ENCODE data around the gene PTER.

The PTER gene

DNA sequence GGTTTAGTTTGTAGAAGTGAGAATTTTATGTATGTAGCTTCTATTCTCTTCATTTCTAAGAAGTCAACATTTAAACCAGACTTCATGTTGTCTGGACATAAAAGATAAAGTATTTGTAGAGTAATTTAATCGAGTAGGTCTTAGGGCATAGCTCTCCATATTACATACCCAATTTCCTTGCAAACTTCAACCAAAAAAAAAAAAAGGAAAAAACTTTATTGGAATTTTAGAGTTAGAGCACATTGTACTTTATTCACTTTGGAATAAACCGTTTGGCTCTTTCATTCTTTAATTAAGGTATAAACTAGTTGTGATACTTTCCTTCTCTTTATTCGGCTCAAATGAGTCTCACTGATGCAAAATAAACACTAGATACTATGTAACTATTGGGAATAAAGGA lies 36.0 kb downstream of the PTER start:
- no peak for DNase-seq (ENCODE audit: low spot score)

DNA sequence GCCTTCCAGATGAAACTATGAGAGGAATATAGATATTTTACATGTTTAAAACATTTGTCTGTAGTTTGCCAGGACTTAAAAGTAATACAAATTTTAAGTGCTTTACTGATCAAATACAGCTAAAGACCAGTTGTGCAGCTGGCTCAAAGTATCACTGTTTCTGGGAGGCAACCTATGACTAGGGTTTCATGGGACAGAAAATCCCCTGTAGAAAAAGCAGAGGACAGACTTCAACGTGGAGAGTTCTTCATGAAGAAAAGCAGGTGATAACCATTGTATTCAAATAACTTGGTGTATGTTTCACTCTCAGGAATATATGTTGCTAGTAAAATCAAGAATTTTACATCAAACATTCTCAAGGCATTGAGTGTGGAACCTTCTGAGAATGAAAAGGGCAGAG lies 40.9 kb downstream of the PTER start:
- no peak for DNase-seq (ENCODE audit: low spot score)

- no peak for DNase-seq (ENCODE audit: low spot score)
Observed at GRCh38 chr10:16478801-16479200, 42.0 kb downstream of the PTER start.

DNA sequence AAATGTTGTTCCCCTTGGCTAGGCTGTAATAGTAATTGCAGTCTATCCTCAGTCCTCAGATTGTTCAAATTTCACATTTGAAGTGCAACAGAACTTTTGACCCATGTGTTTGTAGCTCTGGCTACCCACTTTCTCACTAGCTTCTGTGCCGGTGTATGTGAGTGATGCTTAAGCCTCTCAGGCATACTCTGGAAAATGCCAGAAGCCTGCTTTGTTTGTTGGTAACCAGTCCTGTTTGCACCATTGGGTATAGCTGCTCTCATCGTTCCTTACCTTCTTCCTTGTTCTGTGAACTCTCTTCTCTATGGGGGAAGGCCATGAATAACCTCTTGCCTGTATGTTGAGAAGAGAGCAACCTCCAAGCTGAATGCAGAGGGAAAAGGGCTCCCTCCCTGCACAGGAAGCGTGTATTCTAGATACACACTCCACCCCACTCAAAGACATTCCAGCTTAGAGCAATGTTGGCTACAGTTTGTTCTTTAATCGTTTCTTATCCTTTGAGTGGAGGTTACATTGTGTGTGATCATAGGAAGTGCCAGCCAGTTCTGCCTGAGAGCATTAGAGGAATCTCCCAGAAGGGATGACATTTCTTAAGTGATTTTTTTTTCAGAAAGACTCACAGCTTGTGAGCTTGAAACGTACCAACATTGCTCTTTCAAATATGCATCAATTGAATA lies 44.4 kb downstream of the PTER start:
- no peak for DNase-seq (ENCODE audit: low spot score)

GRCh38 chr10:16483241-16483917 lies 46.6 kb downstream of the PTER start:
- no peak for DNase-seq (ENCODE audit: low spot score)

DNA sequence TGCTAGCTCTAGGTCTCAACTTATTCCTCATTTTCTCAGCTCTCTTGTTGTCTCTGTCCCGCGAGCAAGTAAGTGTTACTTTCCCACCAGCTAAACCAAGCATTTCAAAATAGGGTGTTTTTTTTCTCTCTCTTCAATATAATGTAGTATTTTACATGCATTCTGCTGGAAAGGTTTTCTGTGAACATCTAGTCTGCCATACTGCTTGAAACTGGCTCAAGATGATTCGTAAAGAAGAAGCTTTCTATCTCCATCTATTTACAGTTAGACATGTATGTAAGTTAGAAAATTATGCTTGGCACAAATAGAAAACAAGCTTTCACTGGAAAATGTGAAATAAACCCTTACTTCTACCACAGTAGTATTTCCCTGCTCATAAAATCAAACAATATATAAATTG lies 53.7 kb downstream of the PTER start:
- DNase-seq (ENCODE audit: low spot score): no peak

- no peak for DNase-seq (ENCODE audit: low spot score)
Observed at GRCh38 chr10:16491933-16492332, 55.1 kb downstream of the PTER start.

DNA sequence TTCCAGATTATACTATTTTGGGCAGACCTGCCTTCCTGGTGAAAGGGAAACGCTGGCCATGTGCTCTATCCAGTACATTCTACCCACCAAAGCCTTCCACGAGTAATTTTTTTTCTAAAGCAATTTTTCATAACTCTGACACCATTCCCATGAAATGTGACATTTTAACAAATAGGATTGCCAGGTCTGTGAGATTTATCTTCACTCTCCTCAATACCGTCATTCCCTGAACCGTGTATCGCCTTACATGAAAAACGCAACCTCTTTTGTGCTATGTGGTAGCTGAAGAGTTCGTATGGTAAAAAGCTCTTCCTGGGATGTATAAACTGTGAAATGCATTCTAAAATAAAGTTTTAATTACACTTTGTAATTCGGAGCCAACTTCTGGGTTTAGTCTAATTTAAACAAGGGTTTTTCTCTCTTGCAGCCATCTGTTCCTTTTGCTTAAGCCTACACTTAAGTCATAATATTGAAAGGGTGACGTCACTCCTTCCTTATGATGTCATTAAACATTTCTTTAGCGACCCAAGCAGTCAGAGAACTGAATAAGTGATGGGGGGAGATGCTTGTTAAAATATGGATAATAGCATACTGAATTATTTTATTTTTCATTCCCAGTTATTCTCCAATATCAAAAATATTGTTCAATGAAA lies 57.2 kb downstream of the PTER start:
- DNase-seq (ENCODE audit: low spot score): no peak

- DNase-seq (ENCODE audit: low spot score): no peak
Observed at GRCh38 chr10:16497911-16498310, 61.1 kb downstream of the PTER start.

DNA sequence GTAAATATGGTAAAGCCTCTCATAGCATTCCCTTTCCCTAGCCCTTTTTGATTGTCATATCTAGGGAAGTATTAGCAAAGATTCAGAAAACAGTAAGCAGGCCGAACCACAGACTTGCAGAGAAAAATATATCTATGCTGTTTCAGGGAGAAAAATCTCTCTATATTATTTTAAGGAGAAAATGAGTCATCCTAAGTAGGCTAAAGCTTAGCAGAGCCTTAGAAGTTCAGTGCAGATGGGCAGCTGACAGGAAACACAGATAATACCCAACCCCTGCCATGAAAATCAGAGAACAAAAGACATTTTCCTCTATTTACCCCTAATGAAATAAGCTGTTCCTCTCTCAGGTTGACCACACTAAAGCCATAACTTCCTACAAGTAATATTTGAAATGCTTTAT lies 68.4 kb downstream of the PTER start:
- no peak for DNase-seq (ENCODE audit: low spot score)

- no peak for DNase-seq (ENCODE audit: low spot score)
Observed at GRCh38 chr10:16509996-16510395, 73.2 kb downstream of the PTER start.

DNA sequence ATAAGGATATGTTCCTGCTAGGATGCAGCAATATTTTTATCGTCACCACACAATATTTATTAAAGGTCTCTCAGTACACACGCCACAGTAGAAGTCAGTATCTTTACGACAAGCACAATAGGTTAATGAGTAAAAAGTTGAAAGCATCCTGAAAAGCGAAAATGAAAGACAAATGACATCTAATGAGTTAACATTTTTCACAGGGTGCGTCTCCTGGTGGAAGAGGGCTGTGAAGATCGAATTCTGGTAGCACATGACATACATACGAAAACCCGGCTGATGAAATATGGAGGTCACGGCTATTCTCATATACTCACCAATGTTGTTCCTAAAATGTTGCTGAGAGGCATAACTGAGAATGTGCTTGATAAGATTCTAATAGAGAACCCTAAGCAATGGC lies 74.0 kb downstream of the PTER start:
- DNase-seq (ENCODE audit: low spot score): no peak

DNA sequence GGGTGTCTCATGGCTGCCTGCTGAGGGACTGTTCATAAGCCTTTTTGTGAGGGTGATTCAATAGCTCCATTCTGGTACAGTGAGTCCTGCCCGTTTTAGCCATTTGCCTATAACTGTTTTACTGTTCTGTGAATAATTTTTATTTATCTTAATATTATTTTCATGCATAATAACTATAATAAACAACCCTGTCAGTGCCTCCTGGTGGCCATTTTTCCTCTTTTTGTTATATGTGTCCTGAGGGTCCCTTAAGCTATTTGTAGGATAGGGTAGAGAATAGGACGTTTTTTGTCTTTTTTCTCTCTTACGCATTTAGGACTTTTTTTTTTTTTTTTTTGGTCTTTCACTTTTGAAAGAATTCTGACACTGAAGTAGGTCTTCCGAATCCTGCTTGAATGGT lies 82.0 kb downstream of the PTER start:
- no peak for DNase-seq (ENCODE audit: low spot score)

DNA sequence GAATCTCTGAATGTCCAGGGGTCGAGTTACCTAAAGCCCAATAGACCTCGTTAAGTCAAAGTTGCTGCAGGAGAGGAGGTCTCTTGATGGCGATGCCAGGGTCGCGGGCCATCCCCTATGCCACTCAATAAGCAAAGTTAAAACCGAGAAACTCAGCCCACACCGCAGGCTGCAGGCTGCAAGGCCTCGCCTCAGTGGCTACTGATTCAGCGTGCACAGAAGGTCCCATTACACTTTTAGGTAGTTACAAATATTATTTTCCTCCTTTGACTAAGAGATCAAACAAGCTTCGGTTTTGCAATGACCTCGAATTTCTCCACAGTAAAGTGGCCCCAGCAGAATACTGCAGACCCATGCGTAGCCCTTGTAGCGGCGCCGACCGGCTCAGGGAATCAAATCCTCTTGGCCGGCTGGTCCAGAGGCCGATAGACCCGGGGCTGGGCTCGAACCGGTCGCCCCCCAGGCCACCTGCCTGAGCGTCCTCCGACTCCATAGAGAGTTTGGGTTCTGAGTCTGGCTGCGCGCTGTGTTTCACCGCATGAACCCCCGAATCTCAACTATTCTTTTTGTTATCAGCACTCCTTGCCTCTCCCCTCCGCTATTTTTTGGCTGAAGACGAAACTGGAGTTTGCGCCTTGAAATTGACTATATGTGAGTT lies 82.6 kb downstream of the PTER start:
- DNase-seq (ENCODE audit: low spot score): no peak

DNA sequence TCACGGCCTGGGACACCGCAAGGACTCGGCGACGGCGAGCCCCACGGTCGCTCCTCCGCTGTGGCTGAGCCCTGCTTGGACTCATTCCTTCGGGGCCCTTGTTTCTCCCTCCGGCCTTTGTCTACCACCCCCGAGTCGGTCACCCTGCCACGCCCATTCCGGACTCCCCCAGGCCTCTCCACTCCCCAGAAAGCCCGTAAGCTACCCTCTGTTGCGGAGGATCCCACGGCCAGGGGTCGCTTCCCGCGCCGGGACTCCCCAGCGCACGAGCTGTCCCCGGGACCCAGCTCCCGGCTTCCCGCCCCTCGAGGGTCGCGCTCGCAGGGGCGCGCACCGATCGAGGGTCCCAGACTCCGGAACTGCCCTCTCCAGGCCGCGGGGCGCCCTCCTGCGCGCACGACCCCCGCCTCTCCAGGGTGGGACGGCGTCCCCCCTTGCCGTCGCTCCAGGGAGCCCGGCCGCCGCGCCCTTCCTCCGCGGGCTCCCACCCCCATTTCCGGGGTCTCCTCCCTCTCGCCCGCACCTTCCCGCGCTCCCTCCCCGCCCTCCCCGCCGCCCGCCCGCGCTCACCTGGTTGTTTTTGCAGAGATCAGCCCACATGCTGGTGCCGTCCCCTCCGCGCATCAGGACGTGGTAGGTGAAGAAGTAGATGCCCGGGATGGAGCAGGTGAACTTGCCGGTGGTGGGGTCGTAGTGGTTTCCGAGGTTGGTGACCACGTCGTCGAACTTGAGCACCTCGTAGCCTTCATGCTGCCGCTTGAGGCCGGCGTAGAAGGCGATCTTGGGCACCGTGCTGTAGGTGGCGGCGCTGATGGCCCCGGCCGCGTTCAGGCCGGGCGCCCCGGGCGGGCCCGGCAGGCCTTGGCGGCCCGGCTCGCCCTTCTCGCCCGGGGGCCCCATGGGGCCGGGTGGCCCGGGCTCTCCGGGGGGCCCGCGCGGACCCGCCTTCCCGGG lies 83.4 kb downstream of the PTER start:
- DNase-seq (ENCODE audit: low spot score): no peak

- peak; percentile 2 for DNase-seq (ENCODE audit: low spot score)
Observed at GRCh38 chr10:16520900-16521299, 84.1 kb downstream of the PTER start.

GRCh38 chr10:16521311-16522016 lies 84.7 kb downstream of the PTER start, which contains the start of gene C1QL3:
Gene C1QL3, minus strand, starts transcription at chr10:16521879. Its CDS starts 814 bp downstream, at chr10:16521065.
- no peak for DNase-seq (ENCODE audit: low spot score)

DNA sequence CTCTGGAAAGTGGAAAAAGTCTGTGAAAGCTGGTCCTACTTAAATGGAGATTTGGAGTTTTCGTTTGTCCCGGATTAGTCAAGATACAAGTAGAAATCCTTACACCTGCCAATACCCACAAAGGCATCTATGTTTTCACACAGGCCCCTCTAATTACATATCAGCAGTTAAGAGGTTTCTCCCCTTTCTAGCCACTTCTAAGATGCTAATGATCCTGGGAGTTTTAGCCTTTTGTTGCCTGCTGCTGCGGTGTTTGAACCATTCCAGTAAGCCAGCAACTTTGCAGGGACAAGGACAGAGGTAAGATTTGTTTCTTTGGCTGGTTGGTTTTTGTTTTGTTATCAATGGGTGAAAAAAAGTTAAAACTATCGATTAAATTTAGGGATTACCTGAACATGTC lies 90.6 kb downstream of the PTER start:
- DNase-seq (ENCODE audit: low spot score): no peak

DNA sequence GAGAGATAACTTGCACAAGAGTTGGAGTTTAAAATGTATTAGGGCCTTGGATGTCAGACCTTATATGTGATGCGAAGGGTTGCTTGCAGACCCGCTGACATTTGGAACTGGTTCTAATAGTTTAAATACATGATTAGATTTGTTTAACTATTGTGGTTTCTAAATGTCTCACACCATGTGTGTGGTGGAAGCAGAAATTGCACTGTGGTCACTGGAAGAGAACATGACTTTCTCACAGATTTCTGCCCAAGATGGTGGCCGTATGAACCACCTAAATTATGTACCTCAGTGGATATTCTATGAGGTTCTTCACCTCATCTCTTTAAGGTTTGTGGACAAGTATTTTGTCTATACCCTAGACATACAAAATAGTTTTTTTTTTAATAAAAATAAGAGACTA lies 93.0 kb downstream of the PTER start:
- DNase-seq (ENCODE audit: low spot score): no peak

DNA sequence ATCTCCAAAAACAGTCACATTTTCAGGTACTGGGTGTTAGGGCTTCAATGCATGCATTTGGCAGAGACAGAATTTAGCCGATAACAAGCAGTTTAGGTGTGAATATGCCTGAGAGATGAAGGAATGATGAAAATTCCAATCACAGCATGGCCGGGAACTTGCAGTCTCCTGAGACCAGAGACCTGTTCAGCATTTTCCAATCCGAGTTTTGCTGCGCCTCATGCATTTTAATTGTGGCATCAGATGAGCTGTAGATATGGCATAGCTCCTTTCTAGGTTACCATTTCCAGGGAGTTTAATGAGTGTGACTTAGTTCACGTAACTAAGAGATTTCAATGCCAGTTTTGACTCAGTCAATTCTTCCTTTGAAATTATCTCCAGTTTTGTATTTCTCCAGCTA lies 99.3 kb downstream of the PTER start:
- DNase-seq (ENCODE audit: low spot score): no peak

- no peak for DNase-seq (ENCODE audit: low spot score)
Observed at GRCh38 chr10:16544099-16544498, 107.3 kb downstream of the PTER start.

Measured in CD4-positive, alpha-beta T cell treated with Interleukin-2 at 100 ng/mL for 4 hours (primary cell).